ENCODE data around the gene TTC39B.

Gene TTC39B

GRCh38 chr9:15286161-15286821, 20.7 kb downstream of the TTC39B start:
- Histone ChIP-seq H3K27me3 (no peaks in the 10 kb centered on the region), H3K9me3 (no peaks in the 10 kb centered on the region), H3K27ac (no peak overlapping the region), H3K4me3 (ENCODE audit: low read depth in 1 of 2, low read length in 1 of 2) (no peak overlapping the region), H3K36me3 (no peaks in the 10 kb centered on the region), H3K4me1 (ENCODE audit: control insufficient read depth in 1 of 2, insufficient read depth in 1 of 2, low read depth in 1 of 2, low read length in 1 of 2) (no peaks in the 10 kb centered on the region)
- no peak for TF ChIP-seq CTCF (IDR thresholded peaks at IDR 0.05)

GRCh38 chr9:15282567-15283285, 24.3 kb downstream of the TTC39B start:
- no peaks in the 10 kb centered on the region for H3K9me3 ChIP-seq
- H3K27me3 ChIP-seq, result no peaks in the 10 kb centered on the region
- TF ChIP-seq CTCF (IDR thresholded peaks at IDR 0.05), result no peak
- no peak overlapping the region for H3K27ac ChIP-seq
- H3K4me3 ChIP-seq (ENCODE audit: low read depth in 1 of 2, low read length in 1 of 2), result no peak overlapping the region
- H3K36me3 ChIP-seq, result no peaks in the 10 kb centered on the region
- no peaks in the 10 kb centered on the region for H3K4me1 ChIP-seq (ENCODE audit: control insufficient read depth in 1 of 2, insufficient read depth in 1 of 2, low read depth in 1 of 2, low read length in 1 of 2)

GRCh38 chr9:15280647-15281046, 26.4 kb downstream of the TTC39B start:
- no peak for TF ChIP-seq CTCF (IDR thresholded peaks at IDR 0.05)
- Histone ChIP-seq H3K4me3 (ENCODE audit: low read depth in 1 of 2, low read length in 1 of 2) (no peak overlapping the region), H3K27ac (no peak overlapping the region)

GRCh38 chr9:15278839-15279238, 28.2 kb downstream of the TTC39B start:
- TF ChIP-seq CTCF (IDR thresholded peaks at IDR 0.05), result no peak
- Histone ChIP-seq H3K9me3 (no peaks in the 10 kb centered on the region), H3K4me3 (ENCODE audit: low read depth in 1 of 2, low read length in 1 of 2) (no peak overlapping the region), H3K27me3 (no peaks in the 10 kb centered on the region), H3K4me1 (ENCODE audit: control insufficient read depth in 1 of 2, insufficient read depth in 1 of 2, low read depth in 1 of 2, low read length in 1 of 2) (no peaks in the 10 kb centered on the region), H3K27ac (no peak overlapping the region), H3K36me3 (no peaks in the 10 kb centered on the region)

More at GRCh38 chr9:15280647-15281046, 26.4 kb downstream of the TTC39B start:
- Histone ChIP-seq H3K4me1 (ENCODE audit: control insufficient read depth in 1 of 2, insufficient read depth in 1 of 2, low read depth in 1 of 2, low read length in 1 of 2) (no peaks in the 10 kb centered on the region), H3K36me3 (no peaks in the 10 kb centered on the region), H3K27me3 (no peaks in the 10 kb centered on the region), H3K9me3 (no peaks in the 10 kb centered on the region)

- Histone ChIP-seq H3K4me3 (ENCODE audit: low read depth in 1 of 2, low read length in 1 of 2) (no peak overlapping the region), H3K9me3 (no peaks in the 10 kb centered on the region), H3K36me3 (no peaks in the 10 kb centered on the region), H3K27me3 (no peaks in the 10 kb centered on the region), H3K4me1 (ENCODE audit: control insufficient read depth in 1 of 2, insufficient read depth in 1 of 2, low read depth in 1 of 2, low read length in 1 of 2) (no peaks in the 10 kb centered on the region), H3K27ac (no peak overlapping the region)
- TF ChIP-seq CTCF (IDR thresholded peaks at IDR 0.05), result no peak
Observed at GRCh38 chr9:15278091-15278687, 28.8 kb downstream of the TTC39B start.

All from neutrophil (primary cell).